ENCODE measurements around the gene MYO18A.

MYO18A gene

GRCh38 chr17:29074488-29074887, 105.7 kb downstream of the MYO18A start:
- no peak for DNase-seq

GRCh38 chr17:29073520-29073919, 106.7 kb downstream of the MYO18A start:
- no peak for DNase-seq

GRCh38 chr17:29073045-29073444, 107.2 kb downstream of the MYO18A start:
- no peak for DNase-seq

- DNase-seq = no peak
Observed at GRCh38 chr17:29071303-29071702, 108.9 kb downstream of the MYO18A start.

- DNase-seq = no peak
Observed at GRCh38 chr17:29070781-29071180, 109.4 kb downstream of the MYO18A start.

GRCh38 chr17:29070308-29070707, 109.9 kb downstream of the MYO18A start:
- DNase-seq = no peak

- DNase-seq = no peak
Observed at GRCh38 chr17:29069526-29070041, 110.6 kb downstream of the MYO18A start.

GRCh38 chr17:29068818-29069217, 111.4 kb downstream of the MYO18A start:
- no peak for DNase-seq

GRCh38 chr17:29066606-29067005, 113.6 kb downstream of the MYO18A start:
- DNase-seq = no peak

- DNase-seq = no peak
Observed at GRCh38 chr17:29066047-29066446, 114.2 kb downstream of the MYO18A start.

- peak; percentile 62 for DNase-seq
Observed at GRCh38 chr17:29063992-29064391, 116.2 kb downstream of the MYO18A start.

- no peak for DNase-seq
Observed at GRCh38 chr17:29062215-29062614, 118.0 kb downstream of the MYO18A start.

- no peak for DNase-seq
Observed at GRCh38 chr17:29061036-29061435, 119.2 kb downstream of the MYO18A start.

GRCh38 chr17:29060475-29060874, 119.7 kb downstream of the MYO18A start:
- no peak for DNase-seq

GRCh38 chr17:29059281-29059680, 120.9 kb downstream of the MYO18A start:
- peak; percentile 42 for DNase-seq

GRCh38 chr17:29058391-29058790, 121.8 kb downstream of the MYO18A start:
- no peak for DNase-seq

- no peak for DNase-seq
Observed at GRCh38 chr17:29057361-29057760, 122.8 kb downstream of the MYO18A start.

- DNase-seq = no peak
Observed at GRCh38 chr17:29054835-29055234, 125.4 kb downstream of the MYO18A start.

GRCh38 chr17:29051731-29052130, 128.5 kb downstream of the MYO18A start:
- DNase-seq = no peak

- DNase-seq = no peak
Observed at GRCh38 chr17:29051194-29051593, 129.0 kb downstream of the MYO18A start.

- no peak for DNase-seq
Observed at GRCh38 chr17:29050176-29050575, 130.0 kb downstream of the MYO18A start.

- no peak for DNase-seq
Observed at GRCh38 chr17:29049541-29050145, 130.6 kb downstream of the MYO18A start.

- peak; percentile 22 for DNase-seq
Observed at GRCh38 chr17:29048440-29049368, 131.5 kb downstream of the MYO18A start.

- peak; percentile 35 for DNase-seq
Observed at GRCh38 chr17:29046473-29046839, 133.7 kb downstream of the MYO18A start.

All from suppressor macrophage treated with lipopolysaccharide for 4 hours (primary cell).